Heart right ventricle (tissue), 12 donors: ENCODE measurements around the gene TGM1. TPM values are rescaled to one million over a fixed set of nuclear protein-coding genes. Genes with fewer than 3 reads are reported as not detected.

Experiments used
- polyA plus RNA-seq, 2 donors: library from polyadenylated mRNA; stranded (reverse); fragments of 200-250 nt; gene quantifications; one replicate each; pipeline ENCODE4 v1.2.3, GENCODE V29; 2013
- total RNA-seq, 10 donors: library from RNA; stranded (reverse); fragmentation: NEBNext Ultra II Directional in 3 of 10; extraction: Animal tissue kit (Norgen Biotek cat#: 25700) in 3 of 10; gene quantifications; one replicate each; pipeline versions ENCODE4 v1.2.1 to v1.2.4, GENCODE V29; 2021 to 2023
- donor health status: ischemic (EF 13 %, LVEDD 7.1; RV severe dilation, severe dysfunction).
- donor health status: healthy with polysubstance abuse.
- donor health status: DM: no; HTN: yes; CAD: no.
- donor health status: DM: no; HTN: no; CAD: no.
- donor health status: ischemic (EF 25% LVEDD 6.9; RV normal size, moderate dysfunction).
- donor health status: ischemic (EF 25% LVEDD 5.7; RV mildly dilated, moderate dysfunction).
- donor health status: healthy.
- donor health status: nonischemic (EF 11% LVEDD 7.7; RV severe dilation, severe dysfunction).
- donor health status: DM: yes; HTN: yes; CAD: no.
- donor health status: PGD.
- donor health status: ischemic (EF 29% LVEDD 5.4; RV normal size, mild dysfunction).
- donor health status: nonischemic (EF 23%, LVEDD 6.1; RV moderate dilation, normal function).

Gene TGM1
- total and polyA plus RNA-seq, 12 donors = 0.17 to 2.2 (median 0.65) TPM

Other genes with a start within 250 kb of the TGM1 start
Only the 30 nearest of the 34 such genes appear.
- gene PCK2, start 168.9 kb downstream of the TGM1 start, total RNA-seq = 1 to 10 TPM in 9 of 10 donors, under 1 TPM in 1; 0.75 to 6.8 (median 2.6) TPM
- 1 to 10 TPM; 2.5 to 7.3 TPM for gene PCK2, start 168.9 kb downstream of the TGM1 start, polyA plus RNA-seq
- gene DCAF11, start 148.4 kb downstream of the TGM1 start, total RNA-seq = 10 to 100 TPM; 62.2 to 99.7 (median 73.0) TPM
- 10 to 100 TPM; 19.7 to 72.7 TPM for gene DCAF11, start 148.4 kb downstream of the TGM1 start, polyA plus RNA-seq
- gene NRL, start 148.2 kb downstream of the TGM1 start, total RNA-seq = 1 to 10 TPM; 1.7 to 3.5 (median 2.2) TPM
- gene NRL, start 148.2 kb downstream of the TGM1 start, polyA plus RNA-seq = 1 to 10 TPM; 1.5 to 3.3 TPM
- gene FITM1, start 132.5 kb downstream of the TGM1 start, total RNA-seq = 100 to 1,000 TPM; 105 to 176 (median 131) TPM
- gene FITM1, start 132.5 kb downstream of the TGM1 start, polyA plus RNA-seq = 100 to 1,000 TPM in 1 of 2 donors, 10 to 100 TPM in 1; 77.0 to 247 TPM
- gene PSME1, start 127.0 kb downstream of the TGM1 start, total RNA-seq = 100 to 1,000 TPM in 5 of 10 donors, 10 to 100 TPM in 5; 84.3 to 341 (median 100.0) TPM
- 100 to 1,000 TPM; 138 to 149 TPM for gene PSME1, start 127.0 kb downstream of the TGM1 start, polyA plus RNA-seq
- gene EMC9, start 121.6 kb downstream of the TGM1 start, total RNA-seq = 10 to 100 TPM; 10.2 to 18.8 (median 13.3) TPM
- gene EMC9, start 121.6 kb downstream of the TGM1 start, polyA plus RNA-seq = 10 to 100 TPM; 27.2 to 44.3 TPM
- 100 to 1,000 TPM in 3 of 10 donors, 10 to 100 TPM in 7; 62.6 to 347 (median 85.0) TPM for gene PSME2, start 116.6 kb downstream of the TGM1 start, total RNA-seq
- gene PSME2, start 116.6 kb downstream of the TGM1 start, polyA plus RNA-seq = 100 to 1,000 TPM; 124 to 290 TPM
- 10 to 100 TPM; 27.5 to 52.6 (median 34.8) TPM for gene RNF31, start 115.7 kb downstream of the TGM1 start, total RNA-seq
- gene RNF31, start 115.7 kb downstream of the TGM1 start, polyA plus RNA-seq = 10 to 100 TPM; 39.4 to 92.9 TPM
- 100 to 1,000 TPM in 1 of 10 donors, 10 to 100 TPM in 9; 17.7 to 147 (median 36.7) TPM for gene IRF9, start 101.9 kb downstream of the TGM1 start, total RNA-seq
- gene IRF9, start 101.9 kb downstream of the TGM1 start, polyA plus RNA-seq = 10 to 100 TPM; 28.2 to 64.1 TPM
- gene REC8, start 91.1 kb downstream of the TGM1 start, total RNA-seq = 1 to 10 TPM; 2.5 to 7.0 (median 4.3) TPM
- 10 to 100 TPM in 1 of 2 donors, 1 to 10 TPM in 1; 2.5 to 17.7 TPM for gene REC8, start 91.1 kb downstream of the TGM1 start, polyA plus RNA-seq
- 10 to 100 TPM; 10.1 to 22.5 (median 12.6) TPM for gene IPO4, start 74.4 kb downstream of the TGM1 start, total RNA-seq
- 10 to 100 TPM in 1 of 2 donors, 1 to 10 TPM in 1; 4.4 to 23.8 TPM for gene IPO4, start 74.4 kb downstream of the TGM1 start, polyA plus RNA-seq
- gene TM9SF1, start 67.7 kb downstream of the TGM1 start, total RNA-seq = 10 to 100 TPM; 14.2 to 31.3 (median 18.7) TPM
- gene TM9SF1, start 67.7 kb downstream of the TGM1 start, polyA plus RNA-seq = 10 to 100 TPM; 10.8 to 36.4 TPM
- under 1 TPM in 1 of 10 donors, not detected in 9; 0.28 TPM for gene TSSK4, start 57.5 kb downstream of the TGM1 start, total RNA-seq
- under 1 TPM in 1 of 2 donors, not detected in 1; 0.22 TPM for gene TSSK4, start 57.5 kb downstream of the TGM1 start, polyA plus RNA-seq
- gene CHMP4A, start 49.7 kb downstream of the TGM1 start, total RNA-seq = 10 to 100 TPM; 23.4 to 35.3 (median 29.4) TPM
- 10 to 100 TPM; 34.3 to 80.8 TPM for gene CHMP4A, start 49.7 kb downstream of the TGM1 start, polyA plus RNA-seq
- 10 to 100 TPM; 13.9 to 22.9 (median 18.9) TPM for gene MDP1, start 47.1 kb downstream of the TGM1 start, total RNA-seq
- 10 to 100 TPM; 23.0 to 23.5 TPM for gene MDP1, start 47.1 kb downstream of the TGM1 start, polyA plus RNA-seq
- 100 to 1,000 TPM; 178 to 228 (median 199) TPM for gene NEDD8, start 30.8 kb downstream of the TGM1 start, total RNA-seq
- gene NEDD8, start 30.8 kb downstream of the TGM1 start, polyA plus RNA-seq = 100 to 1,000 TPM; 154 to 325 TPM
- 10 to 100 TPM; 28.6 to 46.9 (median 33.5) TPM for gene GMPR2, start 30.2 kb downstream of the TGM1 start, total RNA-seq
- 10 to 100 TPM; 26.4 to 27.3 TPM for gene GMPR2, start 30.2 kb downstream of the TGM1 start, polyA plus RNA-seq
- 10 to 100 TPM; 36.8 to 56.4 (median 40.5) TPM for gene TINF2, start 20.6 kb downstream of the TGM1 start, total RNA-seq
- 10 to 100 TPM; 19.3 to 44.0 TPM for gene TINF2, start 20.6 kb downstream of the TGM1 start, polyA plus RNA-seq
- 10 to 100 TPM; 17.4 to 30.0 (median 19.6) TPM for gene RABGGTA, start 8.4 kb upstream of the TGM1 start, total RNA-seq
- gene RABGGTA, start 8.4 kb upstream of the TGM1 start, polyA plus RNA-seq = 10 to 100 TPM; 30.6 to 37.9 TPM
- gene DHRS1, start 36.6 kb upstream of the TGM1 start, total RNA-seq = 10 to 100 TPM in 4 of 10 donors, 1 to 10 TPM in 6; 6.9 to 11.1 (median 9.0) TPM
- 10 to 100 TPM in 1 of 2 donors, 1 to 10 TPM in 1; 8.5 to 11.6 TPM for gene DHRS1, start 36.6 kb upstream of the TGM1 start, polyA plus RNA-seq
- gene NOP9, start 36.7 kb upstream of the TGM1 start, total RNA-seq = 10 to 100 TPM; 22.0 to 31.9 (median 27.3) TPM
- 10 to 100 TPM; 10.7 to 10.8 TPM for gene NOP9, start 36.7 kb upstream of the TGM1 start, polyA plus RNA-seq
- gene CIDEB, start 44.8 kb upstream of the TGM1 start, total RNA-seq = 1 to 10 TPM; 1.9 to 6.0 (median 3.5) TPM
- 1 to 10 TPM; 4.3 to 4.8 TPM for gene CIDEB, start 44.8 kb upstream of the TGM1 start, polyA plus RNA-seq
- 1 to 10 TPM in 7 of 10 donors, under 1 TPM in 3; 0.68 to 2.4 (median 1.3) TPM for gene LTB4R2, start 47.0 kb upstream of the TGM1 start, total RNA-seq
- under 1 TPM; 0.51 to 0.90 TPM for gene LTB4R2, start 47.0 kb upstream of the TGM1 start, polyA plus RNA-seq
- gene LTB4R, start 48.3 kb upstream of the TGM1 start, total RNA-seq = 1 to 10 TPM in 7 of 10 donors, under 1 TPM in 3; 0.76 to 3.1 (median 1.8) TPM
- gene LTB4R, start 48.3 kb upstream of the TGM1 start, polyA plus RNA-seq = 1 to 10 TPM; 3.2 to 3.7 TPM
- 10 to 100 TPM; 17.4 to 37.0 (median 22.9) TPM for gene ADCY4, start 71.9 kb upstream of the TGM1 start, total RNA-seq
- 100 to 1,000 TPM in 1 of 2 donors, 10 to 100 TPM in 1; 23.1 to 104 TPM for gene ADCY4, start 71.9 kb upstream of the TGM1 start, polyA plus RNA-seq
- gene RIPK3, start 76.8 kb upstream of the TGM1 start, total RNA-seq = 1 to 10 TPM; 1.7 to 4.9 (median 3.5) TPM
- 1 to 10 TPM; 4.9 to 7.1 TPM for gene RIPK3, start 76.8 kb upstream of the TGM1 start, polyA plus RNA-seq
- gene NFATC4, start 105.0 kb upstream of the TGM1 start, total RNA-seq = 10 to 100 TPM in 4 of 10 donors, 1 to 10 TPM in 6; 3.0 to 42.0 (median 7.8) TPM
- gene NFATC4, start 105.0 kb upstream of the TGM1 start, polyA plus RNA-seq = 10 to 100 TPM; 28.7 to 69.2 TPM
- gene NYNRIN, start 135.8 kb upstream of the TGM1 start, total RNA-seq = 1 to 10 TPM; 3.6 to 9.0 (median 6.4) TPM
- gene NYNRIN, start 135.8 kb upstream of the TGM1 start, polyA plus RNA-seq = 1 to 10 TPM; 4.6 to 6.8 TPM
- 1 to 10 TPM in 4 of 10 donors, under 1 TPM in 6; 0.24 to 2.5 (median 0.80) TPM for gene CBLN3, start 166.5 kb upstream of the TGM1 start, total RNA-seq
- gene CBLN3, start 166.5 kb upstream of the TGM1 start, polyA plus RNA-seq = 1 to 10 TPM; 1.0 to 1.8 TPM
- 10 to 100 TPM; 14.3 to 30.1 (median 17.9) TPM for gene KHNYN, start 166.8 kb upstream of the TGM1 start, total RNA-seq
- gene KHNYN, start 166.8 kb upstream of the TGM1 start, polyA plus RNA-seq = 10 to 100 TPM; 14.0 to 20.9 TPM